Measurements from ENCODE around the gene DMD.

- no peak for TF ChIP-seq CTCF (IDR thresholded peaks at IDR 0.05)
- no peak for TF ChIP-seq EZH2phosphoT487 (IDR thresholded peaks at IDR 0.05)
- TF ChIP-seq EZH2 (IDR thresholded peaks at IDR 0.05) = no peak
Measured at GRCh38 chrX:31320740-31321139, 1890.6 kb downstream of the DMD start.

Data from neural progenitor cell (in vitro differentiated cells).